Endothelial cell of umbilical vein (primary cell): ENCODE data around the gene DMD. TPM values are rescaled to one million over a fixed set of nuclear protein-coding genes. Genes with fewer than 3 reads are reported as not detected.

Source experiments
- BruUV-seq: library from RNA; stranded (reverse); fragments of 400-500 nt; replicated peaks from 2 replicates; lab custom pipeline; 2021; lab: Mats Ljungman, UMichigan
- CTCF ChIA-PET: fragments of 300-600, 350-600 bp; sonication (Branson Sonifier 250); formaldehyde crosslinking; loops from one replicate; lab custom pipeline; 2021; ENCODE audit warnings: antibody characterized with exemption, inconsistent platforms; lab: Charles Lee
- POLR2A ChIA-PET: fragments of 300-600, 350-600 bp; sonication (Branson Sonifier 250); formaldehyde crosslinking; loops from one replicate; lab custom pipeline; 2021; ENCODE audit warnings: antibody characterized with exemption, inconsistent platforms; lab: Charles Lee
- DNase-seq: peaks from one replicate; pipeline ENCODE4 v3.0.0-alpha.2; 2011; ENCODE audit warnings: low read depth, low spot score
- FAIRE-seq: peaks from 2 replicates; lab custom pipeline; 2011; peaks lifted over from hg19 to GRCh38; lab: Jason Lieb, UNC
- H2AFZ ChIP-seq: 2 replicates; pipeline ENCODE4 v1.6.0; 2012; ENCODE audit warnings: low read depth, low read length, control low read depth, inconsistent platforms
- H3K27ac ChIP-seq: 2 replicates; pipeline ENCODE4 v1.5.1; 2011; ENCODE audit warnings: low read depth, mild to moderate bottlenecking, control low read depth, low read length, moderate library complexity; ENCODE audit not compliant: insufficient read depth
- H3K27me3 ChIP-seq, 2 experiments: 2 replicates each; pipeline versions ENCODE4 v1.6.0 to v1.6.1; 2011; ENCODE audit warnings: low read length in 2 of 2, mixed read lengths in 1 of 2; ENCODE audit not compliant: control insufficient read depth in 2 of 2, insufficient read depth in 2 of 2
- H3K36me3 ChIP-seq, 2 experiments: 2 replicates in 1 of 2; 3 replicates in 1 of 2; pipeline ENCODE4 v1.5.1; 2011; ENCODE audit warnings: low read length in 2 of 2, mild to moderate bottlenecking in 1 of 2, moderate library complexity in 1 of 2; ENCODE audit not compliant: control insufficient read depth in 2 of 2, insufficient read depth in 2 of 2; ENCODE audit errors: extremely low read depth in 1 of 2
- H3K4me1 ChIP-seq: 3 replicates; pipeline ENCODE4 v1.5.1; 2011; ENCODE audit warnings: mild to moderate bottlenecking, low read length; ENCODE audit not compliant: control insufficient read depth, insufficient read depth; ENCODE audit errors: extremely low read depth
- H3K4me2 ChIP-seq: 2 replicates; pipeline ENCODE4 v1.6.1; 2011; ENCODE audit warnings: low read length, control low read depth, mixed read lengths; ENCODE audit not compliant: insufficient read depth
- H3K4me3 ChIP-seq, 3 experiments: fragments of 200-600 bp in 1 of 3; sonication (generic), shearing (Covaris generic) in 1 of 3; replicated peaks in 1 of 3; 2 replicates each; pipeline ENCODE4 v1.5.1; 2011 to 2016; ENCODE audit warnings: control low read depth in 3 of 3, low read length in 3 of 3, mild to moderate bottlenecking in 2 of 3, inconsistent platforms in 1 of 3, low read depth in 1 of 3, moderate library complexity in 1 of 3; ENCODE audit not compliant: insufficient read depth in 1 of 3
- H3K79me2 ChIP-seq: 2 replicates; pipeline ENCODE4 v1.6.0; 2012; ENCODE audit warnings: low read length, inconsistent platforms; ENCODE audit not compliant: control insufficient read depth, insufficient read depth
- H3K9ac ChIP-seq: replicated peaks from 2 replicates; pipeline ENCODE3; 2011; ENCODE audit warnings: low read length, control low read depth; ENCODE audit not compliant: insufficient read depth; ENCODE audit errors: extremely low read depth
- H3K9me1 ChIP-seq: replicated peaks from 3 replicates; pipeline ENCODE4 v1.6.0; 2011; ENCODE audit warnings: mild to moderate bottlenecking, low read length; ENCODE audit not compliant: control insufficient read depth, insufficient read depth; ENCODE audit errors: extremely low read depth
- H3K9me3 ChIP-seq: replicated peaks from 2 replicates; pipeline ENCODE4 v1.5.1; 2012; ENCODE audit warnings: low read length, inconsistent platforms; ENCODE audit not compliant: control insufficient read depth, insufficient read depth
- H4K20me1 ChIP-seq: replicated peaks from 2 replicates; pipeline ENCODE3; 2011; ENCODE audit warnings: mild to moderate bottlenecking, low read length; ENCODE audit not compliant: control insufficient read depth, insufficient read depth; ENCODE audit errors: extremely low read depth
- EZH2 ChIP-seq: IDR thresholded peaks from 2 replicates; pipeline ENCODE4 v1.6.1; 2012; ENCODE audit warnings: borderline replicate concordance, low read depth, mild to moderate bottlenecking, moderate library complexity, low read length, inconsistent platforms; ENCODE audit not compliant: severe bottlenecking
- GATA2 ChIP-seq: IDR thresholded peaks from 2 replicates; pipeline ENCODE4 v1.7.0; 2011; ENCODE audit warnings: low read depth, mild to moderate bottlenecking, moderate library complexity, mixed read lengths, low read length; ENCODE audit not compliant: insufficient read length, insufficient read depth
- JUN ChIP-seq: IDR thresholded peaks from 2 replicates; pipeline ENCODE4 v1.6.1; 2011; ENCODE audit warnings: borderline replicate concordance, low read depth; ENCODE audit not compliant: insufficient read length, insufficient read depth
- MYC ChIP-seq: IDR thresholded peaks from one replicate; pipeline ENCODE4 v1.6.1; 2011; ENCODE audit warnings: mild to moderate bottlenecking, low read depth, low read length
- POLR2A ChIP-seq: IDR thresholded peaks from 2 replicates; pipeline ENCODE4 v1.6.1; 2012; ENCODE audit warnings: low read depth, mild to moderate bottlenecking, control low read depth, low read length
- POLR2AphosphoS5 ChIP-seq: IDR thresholded peaks from 2 replicates; pipeline ENCODE4 v1.6.1; 2012; ENCODE audit warnings: low read depth, mild to moderate bottlenecking, control low read depth, low read length, moderate library complexity; ENCODE audit not compliant: insufficient read depth
- dilution Hi-C: fragments of 300-500 bp; cut with MboI; formaldehyde crosslinking; loops from one replicate; pipeline ENCODE4 v1.15.0; 2019; ENCODE audit warnings: low sequenced_read_pairs; ENCODE audit not compliant: extremely low pct_ligation_motif_present
- intact Hi-C: fragments of 100-400 bp; cut with micrococcal nuclease; formaldehyde crosslinking; loops from one replicate; pipeline ENCODE4 v1.10.0; 2022
- polyA plus RNA-seq, 4 experiments: library from polyadenylated mRNA; depleted of rRNA in 3 of 4; stranded (reverse) in 3 of 4; unstranded in 1 of 4; fragments of >200 nt; gene quantifications; 2 replicates each; pipeline versions ENCODE4 v1.2.1 to v1.2.3, GENCODE V29; 2011 to 2012; ENCODE audit warnings: missing spikeins in 1 of 4
- total RNA-seq: library from RNA; stranded (reverse); gene quantifications from 2 replicates; pipeline ENCODE4 v1.2.3, GENCODE V29; 2021
- TF ChIP-seq, protein P1 (sequence below), 2 donors: IDR thresholded peaks; 1 replicate in 1 of 2; 2 replicates in 1 of 2; pipeline ENCODE4 v1.5.1; 2011; ENCODE audit warnings: low read length in 2 of 2, mild to moderate bottlenecking in 2 of 2, moderate library complexity in 2 of 2, control low read depth in 1 of 2, inconsistent platforms in 1 of 2, low read depth in 1 of 2; ENCODE audit not compliant: insufficient read depth in 1 of 2; ENCODE audit errors: extremely low read depth in 1 of 2
- TF ChIP-seq, protein P2 (sequence below): IDR thresholded peaks from 2 replicates; pipeline ENCODE4 v1.6.1; 2011; ENCODE audit not compliant: insufficient read depth, insufficient read length

Gene DMD
- total and polyA plus RNA-seq, 2 donors (not counting 3 experiments of a cell fraction or from before 2014, with no cell fraction given): 7.3 to 9.0 TPM

DNA sequence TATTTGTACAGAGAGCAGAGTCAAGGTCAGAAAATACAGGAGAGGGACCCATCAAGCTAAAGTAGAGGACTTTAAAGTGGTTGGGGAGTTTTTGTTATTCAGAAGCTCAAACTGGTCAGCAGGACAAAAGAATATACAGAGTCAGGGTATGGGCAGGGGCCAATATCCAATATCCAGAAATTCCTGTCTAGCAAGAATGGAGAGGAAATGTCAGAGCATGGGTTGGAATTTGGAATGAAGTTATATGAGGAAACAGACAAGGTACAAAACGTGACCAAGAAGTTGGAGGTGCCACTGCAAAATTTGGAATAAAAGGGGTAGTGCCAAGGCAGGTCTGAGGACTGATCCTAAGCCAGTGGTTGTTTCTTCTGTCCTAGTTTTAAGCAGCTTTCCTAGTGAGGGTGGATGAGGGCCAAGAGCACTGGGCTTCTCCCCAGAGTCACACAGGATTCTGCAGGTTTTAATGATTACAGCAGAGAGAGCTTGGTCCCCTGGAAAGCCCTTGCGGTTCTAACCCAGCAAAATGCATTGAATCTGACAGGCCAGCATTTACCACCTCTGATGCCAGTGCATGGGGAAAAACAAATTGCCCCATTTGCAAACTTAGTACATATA is 1834.8 kb downstream of the DMD start:
- no TSS peak for BruUV-seq
- H3K79me2 ChIP-seq: no peaks in the 10 kb centered on the region
- no peak overlapping the region for H3K27ac ChIP-seq
- CTCF ChIA-PET: no interaction called here
- H3K9me3 ChIP-seq: no peaks in the 10 kb centered on the region
- H3K9me1 ChIP-seq: no peaks in the 10 kb centered on the region
- H3K4me1 ChIP-seq: no peaks in the 10 kb centered on the region
- DNase-seq (no peak), FAIRE-seq (no peak)
- H2AFZ ChIP-seq: no peak overlapping the region
- POLR2A ChIA-PET: no interaction called here
- no peaks in the 10 kb centered on the region for H3K27me3 ChIP-seq
- TF ChIP-seq POLR2AphosphoS5 (no peak), MYC (no peak), EZH2 (no peak), GATA2 (no peak)
- H3K9ac ChIP-seq: no peak overlapping the region
- no peaks in the 10 kb centered on the region for H4K20me1 ChIP-seq
- no peaks in the 10 kb centered on the region for H3K36me3 ChIP-seq
- H3K4me3 ChIP-seq: no peak overlapping the region
- dilution Hi-C loops: no loop called here
- no peak overlapping the region for H3K4me2 ChIP-seq
- intact Hi-C loops: no loop called here

DNA sequence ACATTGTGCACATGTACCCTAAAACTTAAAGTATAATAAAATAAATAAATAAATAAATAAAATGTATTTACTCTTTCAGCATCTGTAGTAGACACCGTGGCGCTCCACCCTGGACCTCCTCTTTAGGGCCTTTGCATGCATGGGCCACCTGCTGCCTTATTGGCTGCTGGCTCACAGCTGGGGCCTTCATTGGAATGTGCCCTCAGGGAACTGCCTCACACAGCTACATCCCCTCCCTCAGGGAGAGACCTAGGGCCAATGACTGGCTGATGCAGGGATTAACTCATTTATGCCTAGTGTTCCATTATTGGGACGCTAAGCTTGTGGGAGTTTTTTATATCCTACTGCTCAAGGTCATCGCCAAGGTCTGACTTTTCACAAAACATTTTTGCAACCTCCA is 1836.6 kb downstream of the DMD start:
- no peaks in the 10 kb centered on the region for H3K27me3 ChIP-seq
- no peaks in the 10 kb centered on the region for H3K9me3 ChIP-seq
- CTCF ChIA-PET: no interaction called here
- BruUV-seq: no TSS peak
- no peaks in the 10 kb centered on the region for H3K9me1 ChIP-seq
- FAIRE-seq (no peak), DNase-seq (no peak)
- intact Hi-C loops (no loop called here), dilution Hi-C loops (no loop called here)
- no peak overlapping the region for H3K27ac ChIP-seq
- no peaks in the 10 kb centered on the region for H3K36me3 ChIP-seq
- H4K20me1 ChIP-seq: no peaks in the 10 kb centered on the region
- H3K9ac ChIP-seq: no peak overlapping the region
- no peak overlapping the region for H2AFZ ChIP-seq
- TF ChIP-seq GATA2: no peak
- no peak for TF ChIP-seq JUN
- TF ChIP-seq POLR2AphosphoS5: no peak
- TF ChIP-seq, protein P1, sequence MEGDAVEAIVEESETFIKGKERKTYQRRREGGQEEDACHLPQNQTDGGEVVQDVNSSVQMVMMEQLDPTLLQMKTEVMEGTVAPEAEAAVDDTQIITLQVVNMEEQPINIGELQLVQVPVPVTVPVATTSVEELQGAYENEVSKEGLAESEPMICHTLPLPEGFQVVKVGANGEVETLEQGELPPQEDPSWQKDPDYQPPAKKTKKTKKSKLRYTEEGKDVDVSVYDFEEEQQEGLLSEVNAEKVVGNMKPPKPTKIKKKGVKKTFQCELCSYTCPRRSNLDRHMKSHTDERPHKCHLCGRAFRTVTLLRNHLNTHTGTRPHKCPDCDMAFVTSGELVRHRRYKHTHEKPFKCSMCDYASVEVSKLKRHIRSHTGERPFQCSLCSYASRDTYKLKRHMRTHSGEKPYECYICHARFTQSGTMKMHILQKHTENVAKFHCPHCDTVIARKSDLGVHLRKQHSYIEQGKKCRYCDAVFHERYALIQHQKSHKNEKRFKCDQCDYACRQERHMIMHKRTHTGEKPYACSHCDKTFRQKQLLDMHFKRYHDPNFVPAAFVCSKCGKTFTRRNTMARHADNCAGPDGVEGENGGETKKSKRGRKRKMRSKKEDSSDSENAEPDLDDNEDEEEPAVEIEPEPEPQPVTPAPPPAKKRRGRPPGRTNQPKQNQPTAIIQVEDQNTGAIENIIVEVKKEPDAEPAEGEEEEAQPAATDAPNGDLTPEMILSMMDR (IDR thresholded peaks at IDR 0.05; ENCODE audit: extremely low read depth in 1 of 2, insufficient read depth in 1 of 2, low read depth in 1 of 2, low read length in 2 of 2): no peak
- TF ChIP-seq, protein P2, sequence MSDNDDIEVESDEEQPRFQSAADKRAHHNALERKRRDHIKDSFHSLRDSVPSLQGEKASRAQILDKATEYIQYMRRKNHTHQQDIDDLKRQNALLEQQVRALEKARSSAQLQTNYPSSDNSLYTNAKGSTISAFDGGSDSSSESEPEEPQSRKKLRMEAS: no peak
- TF ChIP-seq EZH2: no peak
- no peak for TF ChIP-seq POLR2A
- no peak for TF ChIP-seq MYC
- no peak overlapping the region for H3K4me3 ChIP-seq
- H3K4me2 ChIP-seq: no peak overlapping the region
- no peaks in the 10 kb centered on the region for H3K79me2 ChIP-seq
- POLR2A ChIA-PET: no interaction called here
- H3K4me1 ChIP-seq: no peaks in the 10 kb centered on the region
